HFF-Myc (cell line): ENCODE results near the gene CFAP90.

Experiments used
- DNase-seq: peaks from one replicate; pipeline ENCODE4 v3.0.0-alpha.2; 2011; ENCODE audit warnings: low read depth; ENCODE audit errors: extremely low read depth
- H3K4me3 ChIP-seq: replicated peaks from 2 replicates; pipeline ENCODE4 v1.5.1; 2011; ENCODE audit warnings: low read depth, mild to moderate bottlenecking, control low read depth, low read length
- CTCF ChIP-seq: IDR thresholded peaks from 2 replicates; pipeline ENCODE4 v1.5.1; 2012; ENCODE audit warnings: mild to moderate bottlenecking, low read depth, low read length, control low read depth; ENCODE audit errors: missing control alignments

Gene CFAP90

GRCh38 chr5:7834982-7835381, 16.0 kb downstream of the CFAP90 start:
- H3K4me3 ChIP-seq, result no peak overlapping the region
- no peak for DNase-seq
- TF ChIP-seq CTCF, result no peak

- no peak overlapping the region for H3K4me3 ChIP-seq
- DNase-seq, result no peak
- TF ChIP-seq CTCF, result no peak
Measured at GRCh38 chr5:7828269-7828668, 22.7 kb downstream of the CFAP90 start.

GRCh38 chr5:7827610-7828009, 23.3 kb downstream of the CFAP90 start:
- DNase-seq, result no peak
- TF ChIP-seq CTCF, result peak; percentile 21
- H3K4me3 ChIP-seq, result no peak overlapping the region

- no peak for TF ChIP-seq CTCF
- DNase-seq, result no peak
- H3K4me3 ChIP-seq, result no peak overlapping the region
Measured at GRCh38 chr5:7825630-7826029, 25.3 kb downstream of the CFAP90 start.

- H3K4me3 ChIP-seq, result no peak overlapping the region
- no peak for DNase-seq
- no peak for TF ChIP-seq CTCF
Measured at GRCh38 chr5:7824995-7825394, 25.9 kb downstream of the CFAP90 start.

GRCh38 chr5:7823594-7823993, 27.3 kb downstream of the CFAP90 start:
- no peak for DNase-seq
- no peak overlapping the region for H3K4me3 ChIP-seq
- no peak for TF ChIP-seq CTCF

- no peak for TF ChIP-seq CTCF
- H3K4me3 ChIP-seq, result no peak overlapping the region
- no peak for DNase-seq
Measured at GRCh38 chr5:7822449-7822848, 28.5 kb downstream of the CFAP90 start.
